ENCODE data around the gene WARS2.

The WARS2 gene

GRCh38 chr1:119083479-119083878 lies 57.0 kb downstream of the WARS2 start:
- no peak for DNase-seq (ENCODE audit: low spot score)

DNA sequence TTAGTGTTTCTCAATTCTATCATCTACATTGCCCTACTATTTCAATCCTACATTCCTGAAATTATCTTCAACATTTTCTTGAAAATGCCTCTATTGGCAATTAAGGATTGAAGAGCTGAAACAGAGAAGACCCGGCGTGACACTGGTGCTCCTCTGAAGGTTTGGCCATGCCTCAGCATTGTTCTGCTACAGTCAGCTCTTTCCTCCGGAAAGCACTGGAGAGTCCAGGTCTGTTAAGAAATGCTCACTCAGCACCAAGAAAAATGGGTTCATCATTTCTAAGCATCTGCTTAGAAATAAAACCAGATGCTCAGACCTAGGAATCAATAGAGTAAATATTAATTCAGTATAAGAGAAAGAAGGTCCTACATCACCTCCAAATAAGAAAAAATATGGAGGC lies 58.8 kb downstream of the WARS2 start:
- DNase-seq (ENCODE audit: low spot score) = no peak

- no peak for DNase-seq (ENCODE audit: low spot score)
These were observed 59.2 kb downstream of the WARS2 start for GRCh38 chr1:119081267-119081666.

DNA sequence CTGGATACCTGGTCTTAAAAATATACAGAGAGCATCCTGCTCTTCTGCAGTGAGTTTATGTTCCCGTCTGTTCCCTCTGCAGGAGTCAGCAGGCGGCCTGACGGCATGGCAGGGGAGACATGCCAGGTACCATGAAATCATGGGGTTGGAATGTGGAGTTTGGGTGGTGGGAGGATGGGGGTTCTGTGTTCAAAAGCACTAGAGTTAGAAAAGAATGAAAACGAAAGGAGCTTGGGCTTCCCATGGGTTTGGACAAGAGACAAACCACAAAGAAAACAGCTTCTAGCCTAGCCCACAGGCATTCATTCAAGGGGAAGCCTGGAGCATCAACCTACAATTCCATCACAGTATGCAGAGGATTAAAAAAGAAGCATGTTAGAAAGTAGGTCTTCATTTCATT lies 59.9 kb downstream of the WARS2 start:
- DNase-seq (ENCODE audit: low spot score) = no peak

- DNase-seq (ENCODE audit: low spot score) = no peak
These were observed 60.6 kb downstream of the WARS2 start for GRCh38 chr1:119079881-119080280.

GRCh38 chr1:119075614-119076013 lies 64.8 kb downstream of the WARS2 start:
- DNase-seq (ENCODE audit: low spot score) = no peak

DNA sequence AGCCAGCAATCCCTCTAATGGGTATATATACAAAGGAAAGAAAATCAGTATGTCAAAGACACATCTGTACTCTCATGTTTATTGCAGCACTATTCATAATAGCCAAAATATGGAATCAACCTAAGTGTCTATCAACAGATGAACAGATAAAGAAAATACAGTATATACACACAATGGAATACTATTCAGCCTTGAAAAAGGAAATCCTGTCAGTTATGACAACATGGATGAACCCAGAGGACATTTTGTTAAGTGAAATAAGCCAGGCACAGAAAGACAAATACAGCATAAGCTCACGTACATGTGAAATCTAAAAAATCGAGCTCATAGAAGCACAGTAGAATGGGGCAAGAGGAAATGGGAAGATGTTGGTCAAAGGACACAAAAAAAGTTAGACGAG lies 69.1 kb downstream of the WARS2 start:
- DNase-seq (ENCODE audit: low spot score) = no peak

DNA sequence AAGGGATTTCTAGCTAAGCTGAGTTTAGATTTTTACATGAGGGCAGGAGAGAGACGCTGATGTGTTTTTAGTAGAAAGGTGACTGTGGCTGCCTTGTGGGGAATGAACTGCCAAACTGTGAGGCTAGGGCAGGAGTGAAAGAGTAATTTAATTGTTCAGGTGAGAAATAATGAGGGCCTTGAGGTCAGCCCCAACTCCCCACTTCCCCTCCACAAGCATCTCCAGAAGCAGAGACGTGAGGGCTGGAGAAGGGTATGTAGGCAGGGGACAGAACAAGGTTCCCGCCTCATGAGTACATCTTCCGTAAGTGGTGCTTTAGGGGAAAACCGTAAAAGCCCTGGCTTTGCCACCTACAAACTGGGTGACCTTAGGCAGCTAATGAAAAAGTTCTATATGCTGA lies 70.8 kb downstream of the WARS2 start:
- DNase-seq (ENCODE audit: low spot score) = no peak

GRCh38 chr1:119068427-119068826 lies 72.0 kb downstream of the WARS2 start:
- no peak for DNase-seq (ENCODE audit: low spot score)

DNA sequence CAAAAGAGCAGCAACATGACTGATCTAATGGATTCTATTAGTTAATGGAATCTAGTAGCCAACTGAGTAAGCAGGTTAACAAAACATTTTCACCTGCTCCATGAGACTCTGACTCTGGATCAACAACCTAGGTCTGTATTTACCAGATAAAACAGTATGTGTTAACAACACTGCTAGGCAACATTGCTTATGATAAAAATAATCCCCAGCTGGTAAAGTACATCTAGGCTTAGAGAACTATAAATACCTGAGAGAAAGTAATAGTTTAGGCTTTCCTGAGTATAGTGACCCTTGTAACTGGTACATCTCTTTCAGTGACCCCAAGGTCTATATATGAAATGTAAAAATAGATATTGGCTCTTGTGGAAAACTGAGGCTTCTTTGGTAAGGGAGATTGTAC lies 78.8 kb downstream of the WARS2 start:
- DNase-seq (ENCODE audit: low spot score) = no peak

DNA sequence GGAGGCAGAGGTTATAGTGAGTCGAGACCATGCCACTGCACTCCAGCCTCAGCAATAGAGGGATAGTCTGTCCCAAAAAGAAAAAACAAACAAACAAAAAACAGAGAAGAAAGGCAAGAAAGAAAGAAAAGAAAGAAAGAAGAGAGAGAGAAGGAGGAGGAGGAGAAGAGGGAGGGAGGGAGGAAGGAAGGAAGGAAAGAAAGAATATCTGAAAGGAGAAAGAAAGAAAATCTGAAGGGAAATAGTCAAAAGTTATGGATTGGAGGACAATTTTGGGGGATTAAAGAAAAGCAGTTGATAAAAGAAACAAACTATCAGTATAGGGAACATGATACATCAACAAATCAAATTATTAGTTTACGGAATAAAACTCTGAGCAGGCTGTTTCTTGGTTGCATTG lies 84.9 kb downstream of the WARS2 start:
- no peak for DNase-seq (ENCODE audit: low spot score)

DNA sequence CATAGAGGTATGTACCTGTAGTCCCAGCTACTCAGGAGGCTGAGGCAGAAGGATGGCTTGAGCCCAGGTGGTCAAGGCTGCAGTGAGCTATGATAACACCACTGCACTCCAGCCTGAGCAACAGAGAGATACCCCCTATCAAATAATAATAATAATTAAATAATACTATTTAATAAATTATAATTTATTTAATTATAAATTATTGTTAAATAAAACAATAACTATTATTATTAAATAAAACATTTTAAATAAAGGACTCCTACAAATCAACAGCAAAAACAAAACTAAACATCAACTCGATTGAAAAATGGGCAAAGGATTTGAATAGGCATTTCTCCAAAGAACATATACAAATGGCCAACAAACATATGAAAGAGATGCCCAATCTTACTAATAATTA lies 86.5 kb downstream of the WARS2 start:
- DNase-seq (ENCODE audit: low spot score) = no peak

- no peak for DNase-seq (ENCODE audit: low spot score)
These were observed 88.2 kb downstream of the WARS2 start for GRCh38 chr1:119052267-119052666.

DNA sequence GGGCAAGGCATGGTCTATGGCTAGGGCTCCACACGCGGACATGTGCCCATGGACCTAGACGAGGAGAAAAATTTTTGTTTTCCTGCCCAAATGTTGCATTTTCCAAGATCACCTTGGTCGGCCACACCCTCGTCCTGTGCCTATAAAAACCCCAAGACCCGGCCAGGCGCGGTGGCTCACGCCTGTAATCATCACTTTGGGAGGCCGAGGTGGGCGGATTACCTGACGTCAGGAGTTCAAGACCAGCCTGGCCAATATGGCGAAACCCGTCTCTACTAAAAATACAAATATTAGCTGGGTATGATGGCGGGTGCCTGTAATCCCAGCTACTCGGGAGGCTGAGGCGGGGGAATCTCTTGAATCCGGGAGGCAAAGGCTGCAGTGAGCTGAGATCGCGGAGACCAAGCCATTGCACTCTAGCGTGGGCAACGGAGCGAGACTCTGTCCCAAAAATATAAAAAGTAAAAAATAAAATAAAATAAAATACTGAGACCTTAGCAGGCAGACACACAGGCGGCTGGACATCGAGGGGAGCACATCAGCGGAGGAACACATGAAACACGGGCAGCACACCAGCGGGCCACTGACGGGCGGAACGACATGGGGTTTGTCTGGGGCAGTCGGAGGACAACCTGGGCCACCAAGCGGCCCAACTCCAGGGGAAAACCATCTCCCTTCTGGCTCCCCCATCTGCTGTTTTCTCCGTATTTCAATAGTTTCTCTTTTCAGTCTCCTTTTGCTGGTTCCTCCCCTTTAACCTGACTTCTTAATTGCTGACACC lies 91.6 kb downstream of the WARS2 start:
- no peak for DNase-seq (ENCODE audit: low spot score)

GRCh38 chr1:119046785-119047438 lies 93.5 kb downstream of the WARS2 start:
- DNase-seq (ENCODE audit: low spot score) = no peak

- no peak for DNase-seq (ENCODE audit: low spot score)
These were observed 94.0 kb downstream of the WARS2 start for GRCh38 chr1:119046429-119046784.

GRCh38 chr1:119045096-119045746 lies 95.2 kb downstream of the WARS2 start:
- no peak for DNase-seq (ENCODE audit: low spot score)

DNA sequence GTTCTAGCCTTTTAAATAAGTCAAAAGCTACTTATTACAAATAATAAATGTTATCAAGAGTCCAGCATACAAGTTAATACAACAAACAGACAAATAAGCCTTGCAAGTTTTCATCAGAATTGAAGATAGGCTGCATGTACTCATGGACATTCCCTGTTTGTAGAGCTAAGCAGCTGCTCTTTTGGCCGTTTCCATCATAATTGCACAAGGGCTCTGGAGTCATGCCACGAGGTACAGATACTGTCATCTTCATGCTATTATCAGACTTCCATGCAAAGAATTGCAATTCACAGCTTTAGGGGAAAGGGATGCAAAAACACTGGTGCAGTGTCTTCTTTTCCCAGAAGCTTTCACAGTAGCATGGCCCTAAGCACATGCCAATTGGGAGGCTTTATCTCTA lies 99.5 kb downstream of the WARS2 start:
- no peak for DNase-seq (ENCODE audit: low spot score)

- no peak for DNase-seq (ENCODE audit: low spot score)
These were observed 100.0 kb downstream of the WARS2 start for GRCh38 chr1:119040489-119040888.

DNA sequence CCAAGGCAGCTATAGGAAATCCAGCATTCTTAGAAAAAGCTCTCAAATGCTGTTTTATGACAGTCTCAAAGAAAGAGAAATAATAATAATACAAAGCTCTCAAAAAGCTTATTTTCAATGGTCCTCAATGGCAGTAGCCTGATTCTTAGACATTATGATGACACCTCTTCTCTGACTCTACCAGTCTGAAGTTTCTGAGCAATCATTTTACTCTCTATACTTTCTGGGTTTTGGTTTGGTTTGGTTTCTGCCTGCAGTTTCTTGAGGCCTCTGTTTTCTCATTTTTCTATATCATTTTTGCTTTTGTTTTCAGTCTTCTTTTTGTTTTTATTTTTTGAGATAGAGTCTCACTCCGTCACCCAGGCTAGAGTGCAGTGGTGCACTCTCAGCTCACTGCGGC lies 102.1 kb downstream of the WARS2 start:
- DNase-seq (ENCODE audit: low spot score) = no peak

- no peak for DNase-seq (ENCODE audit: low spot score)
These were observed 106.1 kb downstream of the WARS2 start for GRCh38 chr1:119034359-119034758.

GRCh38 chr1:119032986-119033385 lies 107.5 kb downstream of the WARS2 start:
- no peak for DNase-seq (ENCODE audit: low spot score)

GRCh38 chr1:119027759-119028158 lies 112.7 kb downstream of the WARS2 start:
- no peak for DNase-seq (ENCODE audit: low spot score)

DNA sequence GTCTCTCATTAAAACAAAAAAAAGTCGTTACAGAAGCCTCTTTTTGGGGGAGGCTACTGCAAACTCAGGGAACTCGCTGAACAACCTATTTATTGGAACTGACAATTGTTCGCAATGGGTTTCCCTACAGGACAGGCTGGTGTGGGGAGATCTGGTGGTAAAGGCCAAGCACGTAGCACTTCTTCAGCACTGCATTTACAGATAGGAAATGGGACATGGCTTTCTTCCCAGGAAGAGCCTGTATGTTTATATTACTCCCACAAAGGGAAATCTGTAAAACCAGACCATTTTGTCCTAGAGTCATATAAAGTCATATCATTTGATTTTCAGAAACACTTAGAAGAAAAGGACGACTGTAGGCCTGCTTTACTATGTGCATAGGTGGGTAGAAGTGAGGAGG lies 113.5 kb downstream of the WARS2 start:
- DNase-seq (ENCODE audit: low spot score) = no peak

All from HuH-7 (cell line).